Fibroblast of skin of back (primary cell): Measurements from ENCODE around the gene NKX2-4. TPM values are rescaled to one million over a fixed set of nuclear protein-coding genes. Genes with fewer than 3 reads are reported as not detected.
"Not testable (repeated sequence)": the region's sequence is repeated elsewhere in the genome, so short reads cannot be mapped to it uniquely, and the experiment has no call there.

Source experiments
- DNase-seq: peaks from one replicate; pipeline ENCODE4 v3.0.0-alpha.2; 2013
- polyA plus RNA-seq, 2 experiments: library from polyadenylated mRNA; unstranded; fragments of 120-200 nt; gene quantifications; one replicate each; pipeline ENCODE4 v1.2.1, GENCODE V29; 2013; ENCODE audit not compliant: insufficient read length in 2 of 2

Gene NKX2-4
- polyA plus RNA-seq (2013, experiment 1 of 2; ENCODE audit: insufficient read length) = not detected
- polyA plus RNA-seq (2013, experiment 2 of 2; ENCODE audit: insufficient read length) = not detected

DNA sequence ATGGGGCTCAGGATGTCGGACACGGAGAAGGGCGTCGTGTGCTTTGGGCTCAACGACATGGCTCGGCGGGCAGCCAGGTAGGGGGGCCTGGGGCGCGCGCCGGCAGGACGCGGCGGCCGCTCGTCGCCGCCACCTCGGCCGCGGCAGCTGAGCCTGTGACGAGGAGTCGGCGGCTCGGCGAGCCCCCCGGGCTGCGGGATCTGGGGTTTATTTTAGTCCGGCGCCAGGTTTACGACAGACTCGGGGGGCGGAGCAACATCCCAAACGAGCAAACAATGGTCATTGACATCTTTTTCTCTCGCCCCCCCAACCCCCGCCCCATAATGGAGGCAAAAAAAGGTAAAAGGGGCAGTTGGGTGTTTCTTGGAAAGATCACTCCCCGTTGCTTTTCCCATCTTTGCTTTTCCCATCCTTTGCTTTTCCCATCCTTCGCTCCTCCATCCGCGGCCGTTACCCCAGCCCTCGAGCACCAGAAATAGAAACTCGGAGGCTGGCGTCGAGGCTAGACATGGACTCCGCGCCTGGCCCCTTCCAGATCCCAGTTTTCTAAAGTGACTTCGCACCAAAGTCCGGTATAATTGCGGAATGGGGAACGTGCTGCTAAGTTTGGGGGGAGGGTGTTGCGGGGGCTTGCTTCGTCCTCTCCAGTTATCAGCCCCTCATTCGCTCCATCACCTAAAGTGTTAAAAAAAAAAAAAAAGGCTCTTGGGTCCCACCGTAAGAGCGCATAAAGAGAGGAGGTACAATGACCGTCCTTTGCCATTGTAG, at the start of gene NKX2-4:
TSS of gene NKX2-4 (minus strand) at position 186 of the 768 bp plus-strand sequence. CDS start at position 59, 127 bp downstream.
- no peak for DNase-seq

DNA sequence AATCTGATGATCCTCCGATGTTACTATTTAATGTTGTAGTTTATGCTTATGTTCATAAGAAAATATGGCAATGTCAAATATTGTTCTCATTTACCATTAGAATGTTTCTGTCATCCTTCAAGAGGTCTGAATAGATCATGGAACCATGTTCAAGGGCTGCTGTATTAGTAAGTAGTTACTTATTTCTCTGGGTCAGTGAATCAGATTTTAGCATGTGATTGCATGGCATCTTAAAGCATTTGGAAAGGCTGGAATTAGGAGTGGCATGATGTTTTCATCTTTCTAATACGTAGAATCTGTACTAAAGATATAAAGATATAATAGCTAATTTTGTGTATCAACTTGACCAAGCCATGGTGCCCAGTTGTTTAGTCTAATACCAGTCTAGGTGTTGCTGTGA, 40.5 kb upstream of the NKX2-4 start:
- DNase-seq = peak; percentile 3

DNA sequence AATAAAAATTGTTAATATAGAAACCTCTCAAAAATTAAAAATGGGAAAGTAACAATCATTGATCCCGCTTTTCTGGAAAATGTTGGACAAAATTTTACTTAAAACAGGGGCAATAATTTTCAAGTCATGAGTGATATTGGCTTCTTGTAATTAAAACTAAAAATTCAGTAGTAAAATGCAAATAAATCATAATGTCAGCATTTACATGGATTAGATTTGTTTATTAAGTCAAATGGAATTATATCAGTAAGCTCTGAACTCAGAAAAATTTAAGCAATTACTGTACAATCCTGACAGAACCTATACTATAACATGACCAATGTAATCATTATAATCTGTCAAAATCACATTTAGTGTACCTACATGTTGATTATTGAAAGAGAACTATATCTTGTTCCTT, 39.9 kb upstream of the NKX2-4 start:
- no peak for DNase-seq

GRCh38 chr20:21436205-21436604, 38.9 kb upstream of the NKX2-4 start:
- peak; percentile 95 for DNase-seq

GRCh38 chr20:21435576-21435975, 38.2 kb upstream of the NKX2-4 start:
- DNase-seq = peak; percentile 2

DNA sequence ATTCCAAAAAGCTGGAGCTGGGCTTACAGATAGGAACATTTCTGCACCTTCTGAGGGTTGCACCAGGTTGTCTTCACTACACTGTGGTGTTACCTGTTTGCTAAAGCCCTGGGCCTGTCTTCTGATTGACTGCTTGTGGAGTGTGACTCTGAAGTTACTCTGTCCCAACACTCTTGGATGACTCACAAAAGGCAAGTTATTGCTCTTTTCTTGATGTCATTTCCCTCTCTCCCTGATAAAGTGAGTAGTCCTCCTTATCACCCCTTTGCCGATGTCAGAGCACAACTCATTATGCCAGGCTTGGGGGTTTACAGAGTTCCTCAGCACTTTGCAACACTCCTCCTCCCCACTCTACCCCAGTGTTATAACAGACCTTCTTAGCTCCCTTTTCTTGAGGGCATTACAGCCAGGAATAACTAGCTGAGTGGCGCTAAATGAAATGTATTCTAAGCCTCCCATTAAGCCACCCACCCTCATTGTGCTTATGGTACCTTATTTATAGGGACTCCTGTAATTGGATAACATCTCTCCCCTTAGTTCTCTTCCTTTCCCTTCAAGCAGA, 36.1 kb upstream of the NKX2-4 start:
- DNase-seq = peak; percentile 57

DNA sequence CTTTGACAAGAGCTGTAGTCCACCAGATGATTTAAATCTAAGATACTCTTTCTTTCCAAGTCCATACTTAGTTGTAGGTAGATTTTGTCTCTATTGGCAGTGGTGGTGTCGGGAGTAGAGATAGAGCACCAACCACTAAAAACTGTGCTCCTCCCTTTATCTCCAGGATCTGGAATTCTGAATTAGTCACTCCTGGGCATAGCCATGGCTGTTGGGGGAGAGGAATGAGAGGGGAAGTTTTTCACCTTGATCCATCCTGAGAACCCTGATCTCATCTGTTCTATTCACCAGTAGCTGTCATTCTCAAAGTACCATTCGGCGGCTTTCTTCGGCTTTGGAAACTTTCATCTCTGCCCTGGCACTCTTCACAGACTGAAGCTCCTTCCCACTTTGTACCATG, 35.6 kb upstream of the NKX2-4 start:
- peak; percentile 41 for DNase-seq

DNA sequence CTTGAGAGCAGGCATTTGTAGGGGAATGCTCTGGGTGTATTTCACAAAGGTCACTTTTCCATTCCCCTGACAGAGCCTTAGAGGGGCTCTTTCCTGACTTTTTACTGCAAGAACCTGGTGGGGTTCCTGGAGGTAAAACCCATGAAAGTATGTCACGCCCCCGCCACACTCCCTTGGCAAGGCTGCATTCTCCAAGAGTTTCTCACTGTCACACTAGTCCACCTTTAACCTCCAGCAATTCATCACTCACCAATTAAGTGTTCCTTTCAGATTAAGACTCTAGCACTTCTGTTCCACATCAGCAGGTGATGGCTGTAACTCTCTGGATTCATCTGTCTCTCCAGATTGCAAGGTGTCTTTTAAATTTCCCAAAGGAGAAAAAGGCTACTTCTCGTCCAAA, 32.7 kb upstream of the NKX2-4 start:
- DNase-seq = no peak

GRCh38 chr20:21424846-21425245, 27.5 kb upstream of the NKX2-4 start:
- DNase-seq = no peak

GRCh38 chr20:21423712-21424111, 26.4 kb upstream of the NKX2-4 start:
- not testable (repeated sequence) for DNase-seq

GRCh38 chr20:21421601-21422236, 24.4 kb upstream of the NKX2-4 start:
- DNase-seq = no peak

GRCh38 chr20:21419147-21419546, 21.8 kb upstream of the NKX2-4 start:
- DNase-seq = not testable (repeated sequence)

- not testable (repeated sequence) for DNase-seq
These were observed 16.7 kb upstream of the NKX2-4 start for GRCh38 chr20:21413996-21414395.

GRCh38 chr20:21411725-21412124, 14.4 kb upstream of the NKX2-4 start:
- no peak for DNase-seq

DNA sequence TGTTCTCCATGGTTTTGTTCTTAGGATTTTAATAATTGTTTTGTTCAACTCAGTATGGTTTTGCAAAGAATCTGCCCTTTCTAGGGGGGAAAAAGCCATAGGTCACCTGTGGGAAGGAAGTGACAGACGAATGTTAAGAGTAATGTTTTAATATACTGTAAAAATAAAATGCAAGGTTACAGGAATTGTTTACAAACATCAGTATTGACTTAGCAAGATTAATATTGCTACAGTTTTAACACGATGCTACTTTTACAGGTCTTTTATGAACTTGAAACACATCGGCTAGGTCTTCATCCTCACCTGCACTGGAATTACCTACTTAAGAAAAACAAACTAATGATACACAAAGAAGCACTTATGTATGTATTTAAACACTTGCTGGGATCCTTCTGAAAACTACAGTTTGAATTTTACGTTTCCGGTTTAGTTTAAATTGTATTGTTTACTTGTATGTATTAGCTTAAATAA, 1.7 kb upstream of the NKX2-4 start:
- DNase-seq = no peak

GRCh38 chr20:21398109-21399004, 1.0 kb upstream of the NKX2-4 start:
- no peak for DNase-seq

GRCh38 chr20:21396599-21397340, 556 bp downstream of the NKX2-4 start:
- no peak for DNase-seq

DNA sequence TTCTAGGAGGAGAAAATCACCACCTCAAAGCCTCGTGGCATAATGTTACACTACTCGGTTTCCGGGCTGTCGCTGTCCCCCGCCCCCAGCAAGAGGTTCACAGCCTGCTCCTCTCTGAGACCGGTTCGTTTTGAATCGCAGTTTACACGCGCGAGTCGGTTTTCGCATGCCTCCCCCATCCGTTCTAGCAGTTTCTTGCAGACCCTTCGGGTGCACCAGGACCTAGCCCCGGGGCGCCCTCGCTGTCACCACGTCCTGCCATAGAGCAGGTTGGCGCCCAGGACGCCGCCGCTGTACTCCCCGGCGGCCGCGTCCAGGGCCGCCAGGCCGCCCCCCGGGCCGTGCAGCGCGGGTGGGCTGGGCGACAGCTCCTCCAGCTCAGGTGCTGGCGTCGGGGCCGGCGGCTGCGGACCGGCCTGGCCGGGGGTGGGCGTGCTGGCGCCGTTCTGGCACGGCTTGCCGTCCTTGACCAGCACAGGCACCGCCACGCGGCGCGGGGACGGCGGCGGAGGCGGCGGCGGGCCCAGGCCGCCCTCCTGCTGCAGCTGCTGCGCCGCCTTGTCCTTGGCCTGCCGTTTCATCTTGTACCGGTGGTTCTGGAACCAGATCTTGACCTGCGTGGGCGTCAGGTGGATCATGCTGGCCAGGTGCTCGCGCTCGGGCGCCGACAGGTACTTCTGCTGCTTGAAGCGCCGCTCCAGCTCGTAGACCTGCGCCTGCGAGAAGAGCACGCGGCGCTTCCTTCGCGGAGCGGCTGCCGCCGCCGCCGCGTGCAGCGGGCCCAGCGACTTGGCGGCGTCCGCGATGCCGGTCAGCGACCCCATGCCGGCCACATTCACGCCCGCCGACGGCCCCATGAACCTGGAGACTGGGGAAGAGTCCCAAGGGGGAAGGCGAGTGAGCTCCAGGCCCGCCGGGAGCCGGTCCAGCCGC, 1.4 kb downstream of the NKX2-4 start:
- no peak for DNase-seq

- DNase-seq = no peak
These were observed 2.2 kb downstream of the NKX2-4 start for GRCh38 chr20:21395051-21395665.

DNA sequence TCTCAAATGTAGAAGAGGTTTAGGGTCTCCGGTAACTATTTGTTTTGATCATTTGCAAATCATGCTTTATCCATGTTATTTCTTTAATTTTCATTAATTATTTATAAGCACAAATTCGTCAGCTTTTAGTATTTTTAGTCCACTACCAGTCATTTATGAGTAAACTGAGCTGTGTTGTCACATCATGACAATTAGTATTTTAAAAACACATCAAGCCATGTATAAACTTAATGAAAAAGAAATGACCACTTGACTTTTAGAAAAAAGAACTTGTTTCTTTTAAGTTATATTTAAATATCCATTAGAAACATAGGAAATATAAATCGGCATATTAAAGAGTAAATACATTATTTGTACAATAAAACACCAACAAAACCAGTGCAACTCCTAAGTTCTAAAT, 2.8 kb downstream of the NKX2-4 start:
- DNase-seq = no peak
